Glutamatergic neuron (in vitro differentiated cells): Measurements from ENCODE around the gene OCIAD1. TPM values are rescaled to one million over a fixed set of nuclear protein-coding genes. Genes with fewer than 3 reads are reported as not detected.
A peak's percentile ranks its signal among the peaks of the same experiment; 100 is the strongest.

ENCODE experiments used
- DNase-seq: peaks from one replicate; pipeline ENCODE4 v3.0.0; 2022
- H3K27ac Mint-ChIP-seq: one replicate; pipeline ENCODE4 v1.8.0; 2020; ENCODE audit warnings: mild to moderate bottlenecking, mixed read lengths, inconsistent platforms; ENCODE audit not compliant: unreplicated experiment
- H3K27me3 Mint-ChIP-seq: one replicate; pipeline ENCODE4 v1.8.0; 2020; ENCODE audit warnings: mild to moderate bottlenecking, moderate library complexity, mixed read lengths, inconsistent platforms; ENCODE audit not compliant: unreplicated experiment
- H3K36me3 Mint-ChIP-seq: one replicate; pipeline ENCODE4 v1.8.0; 2020; ENCODE audit warnings: mild to moderate bottlenecking, mixed read lengths, inconsistent platforms; ENCODE audit not compliant: unreplicated experiment
- H3K4me1 Mint-ChIP-seq: one replicate; pipeline ENCODE4 v1.8.0; 2020; ENCODE audit warnings: mild to moderate bottlenecking, low read depth, mixed read lengths, inconsistent platforms; ENCODE audit not compliant: unreplicated experiment
- H3K4me3 Mint-ChIP-seq: one replicate; pipeline ENCODE4 v1.8.0; 2020; ENCODE audit warnings: mild to moderate bottlenecking, mixed read lengths, inconsistent platforms; ENCODE audit not compliant: unreplicated experiment
- H3K9me3 Mint-ChIP-seq: one replicate; pipeline ENCODE4 v1.8.0; 2020; ENCODE audit warnings: mild to moderate bottlenecking, moderate library complexity, mixed read lengths, inconsistent platforms; ENCODE audit not compliant: unreplicated experiment
- CTCF ChIP-seq: fragments of 200-600 bp; sonication (generic); IDR thresholded peaks from one replicate; pipeline ENCODE4 v1.5.0; 2021; ENCODE audit not compliant: partially characterized antibody, unreplicated experiment
- total RNA-seq: library from RNA; stranded (reverse); fragmentation: NEBNext Ultra II Directional; extraction: Animal tissue kit (Norgen Biotek cat#: 25700); gene quantifications from one replicate; pipeline ENCODE4 v1.2.1, GENCODE V29; 2021; ENCODE audit not compliant: unreplicated experiment

Gene OCIAD1
- total RNA-seq, 1 donor from 2014 or later = 163 TPM

- Mint-ChIP-seq H3K36me3 (peaks cover 5% of the 10 kb centered on the region), H3K4me1 (no peaks in the 10 kb centered on the region), H3K27ac (peak overlapping the region; percentile 34), H3K4me3 (no peak overlapping the region), H3K9me3 (peaks cover 1% of the 10 kb centered on the region), H3K27me3 (no peaks in the 10 kb centered on the region)
- TF ChIP-seq CTCF = no peak
- DNase-seq = no peak
Measured at GRCh38 chr4:48854395-48854683, 23.5 kb downstream of the OCIAD1 start.

GRCh38 chr4:48854982-48855381 is 24.1 kb downstream of the OCIAD1 start:
- H3K27me3 Mint-ChIP-seq = no peaks in the 10 kb centered on the region
- H3K9me3 Mint-ChIP-seq = peaks cover 1% of the 10 kb centered on the region
- TF ChIP-seq CTCF = no peak
- no peak overlapping the region for H3K4me3 Mint-ChIP-seq
- no peaks in the 10 kb centered on the region for H3K4me1 Mint-ChIP-seq
- H3K27ac Mint-ChIP-seq = no peak overlapping the region
- H3K36me3 Mint-ChIP-seq = peaks cover 5% of the 10 kb centered on the region
- DNase-seq = no peak

- Mint-ChIP-seq H3K27me3 (no peaks in the 10 kb centered on the region), H3K4me3 (no peak overlapping the region), H3K27ac (no peak overlapping the region), H3K9me3 (peaks cover 1% of the 10 kb centered on the region), H3K36me3 (peaks cover 5% of the 10 kb centered on the region), H3K4me1 (peaks cover 11% of the 10 kb centered on the region)
- no peak for DNase-seq
- TF ChIP-seq CTCF = no peak
Measured at GRCh38 chr4:48858130-48858529, 27.2 kb downstream of the OCIAD1 start.

GRCh38 chr4:48862038-48862437 is 31.1 kb downstream of the OCIAD1 start:
- Mint-ChIP-seq H3K36me3 (peaks cover 12% of the 10 kb centered on the region), H3K4me1 (peaks cover 12% of the 10 kb centered on the region), H3K27ac (no peak overlapping the region), H3K27me3 (peaks cover 2% of the 10 kb centered on the region), H3K9me3 (peaks cover 4% of the 10 kb centered on the region), H3K4me3 (no peak overlapping the region)
- no peak for DNase-seq
- no peak for TF ChIP-seq CTCF

- peaks cover 12% of the 10 kb centered on the region for H3K4me1 Mint-ChIP-seq
- no peak for TF ChIP-seq CTCF
- DNase-seq = no peak
- H3K36me3 Mint-ChIP-seq = peaks cover 15% of the 10 kb centered on the region
- no peak overlapping the region for H3K27ac Mint-ChIP-seq
- H3K4me3 Mint-ChIP-seq = no peak overlapping the region
- H3K9me3 Mint-ChIP-seq = peaks cover 4% of the 10 kb centered on the region
- peaks cover 2% of the 10 kb centered on the region for H3K27me3 Mint-ChIP-seq
Measured at GRCh38 chr4:48862661-48863060, 31.8 kb downstream of the OCIAD1 start.
